DMS 273 (cell line): ENCODE measurements around the gene INHBB.
A peak's percentile ranks its signal among the peaks of the same experiment; 100 is the strongest.

Experiments
- DNase-seq: peaks from one replicate; lab custom pipeline; 2025; ENCODE audit not compliant: unreplicated experiment; lab: John Stamatoyannopoulos, UW

Gene INHBB

DNA sequence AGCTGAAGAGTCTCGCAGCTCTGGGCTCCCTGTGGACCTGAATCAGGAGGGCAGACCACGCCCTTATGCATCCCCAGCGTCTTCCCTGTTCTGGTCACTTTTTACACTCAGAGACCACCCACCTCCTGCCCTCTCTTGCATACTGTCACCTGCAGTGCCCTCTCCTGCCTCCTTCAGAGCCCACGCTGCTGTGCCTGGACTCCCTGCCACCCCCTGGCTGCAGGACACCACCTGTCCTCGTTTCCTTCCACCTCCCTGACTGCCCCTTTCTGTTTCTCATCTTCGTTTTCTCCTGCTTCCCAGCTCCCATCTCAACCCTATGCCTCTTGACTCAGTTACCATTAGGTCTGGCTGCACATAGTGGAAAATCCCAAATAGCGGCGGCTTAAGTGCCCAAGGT is 9.2 kb upstream of the INHBB start:
- DNase-seq: no peak

DNA sequence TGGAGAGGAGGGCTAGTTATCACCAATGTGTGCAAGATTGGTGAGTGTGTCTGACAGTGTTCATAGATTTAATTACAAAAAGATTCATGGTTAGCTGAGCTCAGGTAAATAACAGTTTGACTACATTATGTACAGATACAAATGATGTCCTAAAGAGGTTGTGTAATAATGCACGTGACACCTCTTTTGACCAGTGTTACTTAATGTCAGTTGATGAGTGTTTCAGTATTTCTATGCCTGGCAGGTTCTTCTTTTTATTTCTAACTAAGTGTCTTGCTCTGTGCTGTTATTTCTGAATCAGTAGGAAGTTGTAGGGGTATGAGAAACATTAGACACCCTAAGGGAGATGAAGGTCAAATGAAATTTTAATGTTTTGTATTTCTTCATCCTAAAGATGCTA is 7.9 kb upstream of the INHBB start:
- DNase-seq: no peak

DNA sequence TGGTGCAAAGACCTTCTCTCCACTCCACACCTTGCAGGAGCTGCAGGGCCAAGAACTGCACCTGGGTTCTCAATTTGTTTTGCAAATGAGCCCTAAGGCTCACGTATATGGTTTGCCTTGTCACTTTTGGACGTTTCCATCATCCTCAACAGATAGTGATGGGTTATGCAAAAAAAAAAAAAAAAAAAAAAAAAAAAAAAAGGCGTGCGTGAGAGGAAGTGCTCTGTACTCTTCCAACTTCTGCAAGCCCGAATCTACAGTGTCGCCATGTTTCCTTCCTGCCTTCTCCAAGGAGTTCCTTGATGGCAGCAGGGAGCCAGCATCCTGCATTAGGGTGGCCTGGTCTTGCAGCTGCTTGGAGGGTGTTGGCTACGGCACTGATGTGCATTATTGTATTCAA is 4.0 kb upstream of the INHBB start:
- no peak for DNase-seq

GRCh38 chr2:120342446-120342845 is 3.5 kb upstream of the INHBB start:
- DNase-seq: peak; percentile 25

DNA sequence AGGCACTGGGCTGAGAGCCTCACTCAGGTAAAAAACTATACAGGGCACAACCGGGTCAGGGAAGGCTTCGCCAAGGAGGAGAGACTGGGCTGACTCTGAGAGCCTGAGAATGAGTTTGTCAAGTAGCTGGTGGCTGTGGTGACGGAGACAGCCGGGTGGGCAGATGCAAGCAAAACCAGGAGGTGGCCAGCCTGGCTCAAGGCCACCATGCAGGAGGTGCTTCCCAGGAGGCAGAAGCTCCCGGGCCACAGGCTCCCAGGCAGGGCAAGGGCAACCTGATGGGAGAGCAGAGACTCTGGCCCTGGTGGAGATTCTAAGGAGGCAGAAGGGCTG is 2.9 kb upstream of the INHBB start:
- no peak for DNase-seq

DNA sequence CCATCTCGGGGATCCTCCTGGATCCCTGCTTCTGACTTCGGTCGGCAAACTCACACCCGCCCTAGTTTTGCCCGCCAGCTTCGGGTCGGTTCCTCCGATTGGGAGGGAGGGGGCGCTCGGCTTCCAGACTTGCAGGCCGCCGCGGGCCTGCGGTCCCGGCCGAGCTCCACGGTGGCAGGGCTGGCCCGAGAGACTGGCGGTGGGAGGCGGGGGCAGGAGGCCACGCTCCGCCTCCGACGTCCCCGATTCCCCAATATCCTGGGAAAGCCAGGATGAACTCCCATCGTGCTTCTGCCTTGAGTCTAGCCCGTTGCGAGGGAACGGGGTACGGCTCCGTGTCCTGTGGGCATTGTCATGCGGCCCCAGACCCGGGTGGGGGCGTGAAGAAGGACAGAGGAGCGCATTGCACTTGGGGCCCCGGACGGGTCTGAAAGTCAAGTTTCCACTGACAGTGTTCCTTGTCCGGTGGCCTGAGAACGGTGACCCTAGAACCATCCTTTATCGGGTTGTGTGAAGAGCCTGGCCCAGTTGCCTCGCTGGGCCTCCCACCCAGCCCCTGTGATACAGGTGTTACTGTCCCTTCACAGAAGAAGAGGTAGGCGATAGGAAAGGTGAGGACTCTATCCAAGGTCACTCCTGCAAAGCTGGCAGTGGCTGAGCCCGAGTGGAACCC is 2.4 kb upstream of the INHBB start:
- peak; percentile 93 for DNase-seq

DNA sequence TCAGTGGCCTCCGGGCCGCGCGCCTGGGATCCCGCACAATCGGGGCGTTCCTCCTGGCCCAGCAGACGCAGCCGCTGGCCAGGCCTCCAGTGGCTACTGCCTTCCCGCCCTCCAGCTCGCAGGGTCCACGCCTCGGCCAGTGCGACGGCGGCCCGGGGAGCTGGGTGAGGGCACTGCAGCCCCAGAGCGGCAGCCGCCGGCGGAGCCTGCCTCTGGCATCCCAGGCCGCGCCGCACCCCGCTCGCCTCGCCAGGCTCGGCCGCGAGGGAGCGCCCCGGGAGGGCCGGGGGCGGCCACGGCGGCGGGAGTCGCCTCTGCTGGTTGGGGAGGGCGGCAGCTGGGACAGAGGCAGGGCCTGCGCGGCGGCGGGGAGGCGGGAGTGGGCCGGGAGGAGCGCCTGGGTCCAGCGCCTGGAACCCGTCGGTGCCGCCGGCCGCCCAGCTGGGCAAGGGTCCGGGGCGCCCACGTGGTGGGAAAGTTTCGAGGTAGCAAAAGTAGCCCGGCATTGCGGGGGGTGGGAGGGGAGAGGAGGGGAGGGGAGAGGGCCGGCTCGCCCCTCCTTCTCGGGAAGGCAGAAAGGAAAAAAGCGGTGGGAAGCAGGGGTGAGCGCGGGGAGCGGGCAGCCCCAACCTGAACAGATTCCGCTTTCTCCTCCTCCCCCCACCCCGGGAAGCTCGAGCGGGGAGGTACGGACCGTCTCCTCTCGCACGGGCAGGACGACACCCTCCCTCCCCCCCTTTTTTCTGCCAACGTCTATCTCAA is 1.5 kb upstream of the INHBB start:
- peak; percentile 66 for DNase-seq

GRCh38 chr2:120344976-120345581 is 857 bp upstream of the INHBB start:
- DNase-seq: peak; percentile 72

- peak; percentile 68 for DNase-seq
Observed at GRCh38 chr2:120345608-120346007, 328 bp upstream of the INHBB start.

GRCh38 chr2:120346667-120347358 is 877 bp downstream of the INHBB start:
- DNase-seq: peak; percentile 68

DNA sequence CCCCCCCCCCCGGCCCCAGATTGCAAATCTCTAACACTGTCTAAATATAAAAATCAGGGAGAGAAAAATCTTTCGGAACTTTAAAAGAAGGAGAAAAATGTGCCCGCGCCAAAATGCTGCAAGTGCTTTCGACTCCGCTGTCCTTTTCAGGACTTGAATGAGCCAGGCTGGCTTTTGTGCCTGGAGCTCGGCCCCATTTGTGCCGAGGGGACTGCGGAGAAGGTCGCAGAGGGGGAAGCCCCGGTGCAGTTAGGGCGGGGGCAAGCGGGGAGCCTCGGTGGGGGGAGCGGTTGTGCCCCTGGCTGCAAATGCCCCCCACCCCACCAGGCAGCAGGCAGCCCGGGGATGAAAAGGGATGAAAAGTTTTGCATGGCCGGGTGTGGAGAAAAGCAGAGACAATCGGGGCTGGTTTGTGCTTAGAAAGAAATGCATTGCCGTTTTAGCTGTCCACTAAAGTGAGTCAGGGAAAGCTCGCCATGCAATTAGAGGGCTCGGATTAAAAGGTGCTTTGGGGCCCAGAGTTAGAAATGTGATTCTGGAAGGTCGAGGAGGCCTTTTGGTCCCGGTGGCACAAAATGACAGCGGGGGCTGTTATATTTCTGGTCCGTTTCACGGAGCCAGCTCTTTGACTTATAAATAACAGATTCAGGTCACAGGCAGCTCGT is 1.6 kb downstream of the INHBB start:
- DNase-seq: no peak

DNA sequence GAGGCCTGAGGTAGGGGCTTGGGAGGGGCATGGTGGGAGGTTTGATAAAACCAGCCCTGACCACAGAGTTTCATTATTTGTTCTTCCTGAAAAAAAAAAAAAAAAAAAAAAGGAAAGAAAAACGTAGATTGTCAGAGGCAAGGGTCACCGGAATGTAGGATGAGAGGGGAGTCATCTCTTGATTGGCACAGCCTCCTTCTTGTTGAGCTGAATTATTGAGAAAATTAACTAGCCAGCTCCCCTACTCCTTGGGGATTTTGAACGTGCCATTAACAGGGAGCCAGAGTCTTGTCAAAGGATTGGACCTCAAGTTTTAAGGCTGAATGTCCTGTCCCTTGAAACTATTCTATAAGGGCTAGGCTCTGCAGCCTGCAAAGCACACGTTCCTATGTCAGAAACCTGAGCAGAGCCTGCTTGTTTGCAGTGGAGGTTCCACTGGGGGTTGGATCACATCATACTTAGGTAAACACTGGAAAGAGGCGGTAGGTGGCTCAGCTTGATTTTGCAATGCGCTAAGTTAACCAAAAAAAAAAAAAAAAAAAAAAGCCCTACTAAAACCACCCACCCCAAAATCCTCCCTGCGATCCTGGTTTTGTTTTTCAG is 2.3 kb downstream of the INHBB start:
- peak; percentile 30 for DNase-seq

GRCh38 chr2:120348737-120349439 is 3.0 kb downstream of the INHBB start:
- no peak for DNase-seq

GRCh38 chr2:120349440-120349921 is 3.5 kb downstream of the INHBB start:
- no peak for DNase-seq

DNA sequence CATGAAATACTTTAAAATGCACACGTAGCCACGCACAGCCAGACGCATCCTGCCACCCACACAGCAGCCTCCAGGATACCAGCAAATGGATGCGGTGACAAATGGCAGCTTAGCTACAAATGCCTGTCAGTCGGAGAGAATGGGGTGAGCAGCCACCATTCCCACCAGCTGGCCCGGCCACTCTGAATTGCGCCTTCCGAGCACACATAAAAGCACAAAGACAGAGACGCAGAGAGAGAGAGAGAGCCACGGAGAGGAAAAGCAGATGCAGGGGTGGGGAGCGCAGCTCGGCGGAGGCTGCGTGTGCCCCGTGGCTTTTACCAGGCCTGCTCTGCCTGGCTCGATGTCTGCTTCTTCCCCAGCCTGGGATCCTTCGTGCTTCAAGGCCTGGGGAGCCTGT is 4.1 kb downstream of the INHBB start:
- DNase-seq: no peak

- no peak for DNase-seq
Observed at GRCh38 chr2:120350801-120351320, 4.9 kb downstream of the INHBB start.

GRCh38 chr2:120352696-120353590 is 7.0 kb downstream of the INHBB start:
- DNase-seq: no peak

DNA sequence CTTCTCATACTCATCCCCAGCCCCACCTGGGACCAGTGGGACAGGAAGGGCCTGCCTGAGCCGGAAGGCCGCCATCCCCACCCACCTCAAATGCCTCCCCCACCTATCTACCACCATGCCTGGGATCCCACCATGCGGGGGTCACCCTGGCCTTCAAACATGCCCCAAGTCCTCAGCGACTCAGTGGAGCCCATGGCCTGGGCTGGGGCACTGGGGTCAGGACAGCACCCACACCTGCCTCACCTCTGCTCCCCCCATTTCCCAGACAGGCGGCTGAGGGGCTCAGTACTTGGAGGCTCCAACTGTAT is 7.6 kb downstream of the INHBB start:
- no peak for DNase-seq

GRCh38 chr2:120353931-120354330 is 8.0 kb downstream of the INHBB start:
- DNase-seq: no peak
